ENCODE results near the gene CNTN4.

GRCh38 chr3:2984005-2984830, 885.6 kb downstream of the CNTN4 start:
- TF ChIP-seq, protein P1, sequence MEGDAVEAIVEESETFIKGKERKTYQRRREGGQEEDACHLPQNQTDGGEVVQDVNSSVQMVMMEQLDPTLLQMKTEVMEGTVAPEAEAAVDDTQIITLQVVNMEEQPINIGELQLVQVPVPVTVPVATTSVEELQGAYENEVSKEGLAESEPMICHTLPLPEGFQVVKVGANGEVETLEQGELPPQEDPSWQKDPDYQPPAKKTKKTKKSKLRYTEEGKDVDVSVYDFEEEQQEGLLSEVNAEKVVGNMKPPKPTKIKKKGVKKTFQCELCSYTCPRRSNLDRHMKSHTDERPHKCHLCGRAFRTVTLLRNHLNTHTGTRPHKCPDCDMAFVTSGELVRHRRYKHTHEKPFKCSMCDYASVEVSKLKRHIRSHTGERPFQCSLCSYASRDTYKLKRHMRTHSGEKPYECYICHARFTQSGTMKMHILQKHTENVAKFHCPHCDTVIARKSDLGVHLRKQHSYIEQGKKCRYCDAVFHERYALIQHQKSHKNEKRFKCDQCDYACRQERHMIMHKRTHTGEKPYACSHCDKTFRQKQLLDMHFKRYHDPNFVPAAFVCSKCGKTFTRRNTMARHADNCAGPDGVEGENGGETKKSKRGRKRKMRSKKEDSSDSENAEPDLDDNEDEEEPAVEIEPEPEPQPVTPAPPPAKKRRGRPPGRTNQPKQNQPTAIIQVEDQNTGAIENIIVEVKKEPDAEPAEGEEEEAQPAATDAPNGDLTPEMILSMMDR (IDR thresholded peaks at IDR 0.05), result no peak
- no peak for TF ChIP-seq POLR2A (IDR thresholded peaks at IDR 0.05)

All from ovary (tissue), 3 donors.